ENCODE results near the gene DENND1B. TPM values are rescaled to one million over a fixed set of nuclear protein-coding genes. Genes with fewer than 3 reads are reported as not detected.

The DENND1B gene
- total and polyA plus RNA-seq, 9 of the 15 experiments (the other 6 are each of a cell fraction or from before 2014, with no cell fraction given): 2.1 to 12.1 (median 7.5) TPM

DNA sequence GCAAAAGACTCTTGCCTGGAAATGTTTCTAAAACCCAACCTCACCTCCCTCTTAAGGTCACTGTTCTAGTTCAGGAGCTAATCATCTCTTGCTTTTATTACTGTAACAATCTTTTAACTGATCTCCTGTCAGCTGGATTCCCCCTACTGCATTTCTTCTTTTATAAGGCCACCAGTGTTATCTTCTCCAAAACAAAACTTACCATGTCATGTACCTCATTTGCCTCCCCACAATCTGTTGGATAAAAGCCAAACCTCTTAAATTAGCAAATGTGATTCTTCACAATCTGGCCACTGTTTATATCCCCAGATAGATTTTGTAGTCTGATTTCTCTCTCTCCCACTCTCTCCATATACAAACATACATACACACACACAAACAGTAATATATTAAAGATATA lies 143.3 kb downstream of the DENND1B start (continued):
- TF ChIP-seq, protein P1, sequence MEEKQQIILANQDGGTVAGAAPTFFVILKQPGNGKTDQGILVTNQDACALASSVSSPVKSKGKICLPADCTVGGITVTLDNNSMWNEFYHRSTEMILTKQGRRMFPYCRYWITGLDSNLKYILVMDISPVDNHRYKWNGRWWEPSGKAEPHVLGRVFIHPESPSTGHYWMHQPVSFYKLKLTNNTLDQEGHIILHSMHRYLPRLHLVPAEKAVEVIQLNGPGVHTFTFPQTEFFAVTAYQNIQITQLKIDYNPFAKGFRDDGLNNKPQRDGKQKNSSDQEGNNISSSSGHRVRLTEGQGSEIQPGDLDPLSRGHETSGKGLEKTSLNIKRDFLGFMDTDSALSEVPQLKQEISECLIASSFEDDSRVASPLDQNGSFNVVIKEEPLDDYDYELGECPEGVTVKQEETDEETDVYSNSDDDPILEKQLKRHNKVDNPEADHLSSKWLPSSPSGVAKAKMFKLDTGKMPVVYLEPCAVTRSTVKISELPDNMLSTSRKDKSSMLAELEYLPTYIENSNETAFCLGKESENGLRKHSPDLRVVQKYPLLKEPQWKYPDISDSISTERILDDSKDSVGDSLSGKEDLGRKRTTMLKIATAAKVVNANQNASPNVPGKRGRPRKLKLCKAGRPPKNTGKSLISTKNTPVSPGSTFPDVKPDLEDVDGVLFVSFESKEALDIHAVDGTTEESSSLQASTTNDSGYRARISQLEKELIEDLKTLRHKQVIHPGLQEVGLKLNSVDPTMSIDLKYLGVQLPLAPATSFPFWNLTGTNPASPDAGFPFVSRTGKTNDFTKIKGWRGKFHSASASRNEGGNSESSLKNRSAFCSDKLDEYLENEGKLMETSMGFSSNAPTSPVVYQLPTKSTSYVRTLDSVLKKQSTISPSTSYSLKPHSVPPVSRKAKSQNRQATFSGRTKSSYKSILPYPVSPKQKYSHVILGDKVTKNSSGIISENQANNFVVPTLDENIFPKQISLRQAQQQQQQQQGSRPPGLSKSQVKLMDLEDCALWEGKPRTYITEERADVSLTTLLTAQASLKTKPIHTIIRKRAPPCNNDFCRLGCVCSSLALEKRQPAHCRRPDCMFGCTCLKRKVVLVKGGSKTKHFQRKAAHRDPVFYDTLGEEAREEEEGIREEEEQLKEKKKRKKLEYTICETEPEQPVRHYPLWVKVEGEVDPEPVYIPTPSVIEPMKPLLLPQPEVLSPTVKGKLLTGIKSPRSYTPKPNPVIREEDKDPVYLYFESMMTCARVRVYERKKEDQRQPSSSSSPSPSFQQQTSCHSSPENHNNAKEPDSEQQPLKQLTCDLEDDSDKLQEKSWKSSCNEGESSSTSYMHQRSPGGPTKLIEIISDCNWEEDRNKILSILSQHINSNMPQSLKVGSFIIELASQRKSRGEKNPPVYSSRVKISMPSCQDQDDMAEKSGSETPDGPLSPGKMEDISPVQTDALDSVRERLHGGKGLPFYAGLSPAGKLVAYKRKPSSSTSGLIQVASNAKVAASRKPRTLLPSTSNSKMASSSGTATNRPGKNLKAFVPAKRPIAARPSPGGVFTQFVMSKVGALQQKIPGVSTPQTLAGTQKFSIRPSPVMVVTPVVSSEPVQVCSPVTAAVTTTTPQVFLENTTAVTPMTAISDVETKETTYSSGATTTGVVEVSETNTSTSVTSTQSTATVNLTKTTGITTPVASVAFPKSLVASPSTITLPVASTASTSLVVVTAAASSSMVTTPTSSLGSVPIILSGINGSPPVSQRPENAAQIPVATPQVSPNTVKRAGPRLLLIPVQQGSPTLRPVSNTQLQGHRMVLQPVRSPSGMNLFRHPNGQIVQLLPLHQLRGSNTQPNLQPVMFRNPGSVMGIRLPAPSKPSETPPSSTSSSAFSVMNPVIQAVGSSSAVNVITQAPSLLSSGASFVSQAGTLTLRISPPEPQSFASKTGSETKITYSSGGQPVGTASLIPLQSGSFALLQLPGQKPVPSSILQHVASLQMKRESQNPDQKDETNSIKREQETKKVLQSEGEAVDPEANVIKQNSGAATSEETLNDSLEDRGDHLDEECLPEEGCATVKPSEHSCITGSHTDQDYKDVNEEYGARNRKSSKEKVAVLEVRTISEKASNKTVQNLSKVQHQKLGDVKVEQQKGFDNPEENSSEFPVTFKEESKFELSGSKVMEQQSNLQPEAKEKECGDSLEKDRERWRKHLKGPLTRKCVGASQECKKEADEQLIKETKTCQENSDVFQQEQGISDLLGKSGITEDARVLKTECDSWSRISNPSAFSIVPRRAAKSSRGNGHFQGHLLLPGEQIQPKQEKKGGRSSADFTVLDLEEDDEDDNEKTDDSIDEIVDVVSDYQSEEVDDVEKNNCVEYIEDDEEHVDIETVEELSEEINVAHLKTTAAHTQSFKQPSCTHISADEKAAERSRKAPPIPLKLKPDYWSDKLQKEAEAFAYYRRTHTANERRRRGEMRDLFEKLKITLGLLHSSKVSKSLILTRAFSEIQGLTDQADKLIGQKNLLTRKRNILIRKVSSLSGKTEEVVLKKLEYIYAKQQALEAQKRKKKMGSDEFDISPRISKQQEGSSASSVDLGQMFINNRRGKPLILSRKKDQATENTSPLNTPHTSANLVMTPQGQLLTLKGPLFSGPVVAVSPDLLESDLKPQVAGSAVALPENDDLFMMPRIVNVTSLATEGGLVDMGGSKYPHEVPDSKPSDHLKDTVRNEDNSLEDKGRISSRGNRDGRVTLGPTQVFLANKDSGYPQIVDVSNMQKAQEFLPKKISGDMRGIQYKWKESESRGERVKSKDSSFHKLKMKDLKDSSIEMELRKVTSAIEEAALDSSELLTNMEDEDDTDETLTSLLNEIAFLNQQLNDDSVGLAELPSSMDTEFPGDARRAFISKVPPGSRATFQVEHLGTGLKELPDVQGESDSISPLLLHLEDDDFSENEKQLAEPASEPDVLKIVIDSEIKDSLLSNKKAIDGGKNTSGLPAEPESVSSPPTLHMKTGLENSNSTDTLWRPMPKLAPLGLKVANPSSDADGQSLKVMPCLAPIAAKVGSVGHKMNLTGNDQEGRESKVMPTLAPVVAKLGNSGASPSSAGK (IDR thresholded peaks at IDR 0.05): no peak
- TF ChIP-seq JUND (IDR thresholded peaks at IDR 0.05; ENCODE audit: borderline replicate concordance, low read depth, low read length): no peak
- TF ChIP-seq JUND (tag; IDR thresholded peaks at IDR 0.05; ENCODE audit: borderline replicate concordance, low read depth, low read length): no peak
- peak in 1 of 2 experiments; percentile 37; a peak in 1 of 4 replicates for TF ChIP-seq KDM1A (IDR thresholded peaks at IDR 0.05)
- no peak for TF ChIP-seq LARP7 (IDR thresholded peaks at IDR 0.05)
- no peak for TF ChIP-seq C11orf30 (IDR thresholded peaks at IDR 0.05; ENCODE audit: low read depth)
- TF ChIP-seq HNRNPL (IDR thresholded peaks at IDR 0.05; ENCODE audit: low read depth, low read length): no peak
- TF ChIP-seq SMARCE1 (IDR thresholded peaks at IDR 0.05): no peak
- TF ChIP-seq NFE2 (IDR thresholded peaks at IDR 0.05; ENCODE audit: low read depth): 0 out of 2 replicates have a peak, but pooled peaks have one; percentile 23
- TF ChIP-seq ASH1L (IDR thresholded peaks at IDR 0.05; ENCODE audit: borderline replicate concordance, low read depth, partially characterized antibody): no peak
- no peak for TF ChIP-seq SAP30 (IDR thresholded peaks at IDR 0.05; ENCODE audit: borderline replicate concordance, insufficient read depth, low read depth, low read length, poor library complexity, severe bottlenecking)
- TF ChIP-seq ZC3H11A (IDR thresholded peaks at IDR 0.05; ENCODE audit: low read depth, low read length): no peak
